Loucy (cell line): ENCODE data around the gene S1PR3.

ENCODE experiments used
- H2AFZ ChIP-seq: fragments of 200-600 bp; sonication (generic); 2 replicates; pipeline ENCODE4 v1.6.0; 2016; ENCODE audit warnings: antibody characterized with exemption, mild to moderate bottlenecking, low read length, moderate library complexity
- H3F3A ChIP-seq: fragments of 200-600 bp; 2 replicates; pipeline ENCODE4 v1.6.0; 2016; ENCODE audit warnings: antibody characterized with exemption, low read depth, mild to moderate bottlenecking
- H3K27me3 ChIP-seq: fragments of 200-600 bp; sonication (generic); 2 replicates; pipeline ENCODE4 v1.6.1; 2014; ENCODE audit warnings: low read length, mild to moderate bottlenecking; ENCODE audit not compliant: insufficient read depth, poor library complexity, severe bottlenecking
- H3K36me3 ChIP-seq: fragments of 200-600 bp; sonication (generic); 2 replicates; pipeline ENCODE4 v1.6.1; 2016; ENCODE audit warnings: low read length; ENCODE audit not compliant: insufficient read depth
- H3K4me1 ChIP-seq: fragments of 200-600 bp; sonication (generic); 2 replicates; pipeline ENCODE4 v1.5.1; 2014; ENCODE audit warnings: low read length, mild to moderate bottlenecking; ENCODE audit not compliant: insufficient read depth, poor library complexity, severe bottlenecking
- H3K4me2 ChIP-seq: fragments of 200-600 bp; sonication (generic); 2 replicates; pipeline ENCODE4 v1.6.0; 2014; ENCODE audit warnings: antibody characterized with exemption, low read length, low read depth, mild to moderate bottlenecking; ENCODE audit not compliant: poor library complexity, severe bottlenecking
- H3K4me3 ChIP-seq: fragments of 200-600 bp; sonication (generic); 2 replicates; pipeline ENCODE4 v1.5.1; 2014; ENCODE audit warnings: low read length, mild to moderate bottlenecking, mixed read lengths; ENCODE audit not compliant: poor library complexity, severe bottlenecking
- H3K79me2 ChIP-seq: fragments of 200-600 bp; sonication (generic); 2 replicates; pipeline ENCODE4 v1.6.1; 2014; ENCODE audit warnings: low read length; ENCODE audit not compliant: insufficient read depth
- H3K9ac ChIP-seq: fragments of 200-600 bp; sonication (generic); 2 replicates; pipeline ENCODE4 v1.6.0; 2014; ENCODE audit warnings: mild to moderate bottlenecking, low read depth, low read length, moderate library complexity; ENCODE audit not compliant: poor library complexity, severe bottlenecking
- H3K9me2 ChIP-seq: fragments of 200-600 bp; sonication (generic); replicated peaks from 2 replicates; pipeline ENCODE4 v1.6.1; 2016; ENCODE audit warnings: low read depth, low read length, mixed read lengths
- H3K9me3 ChIP-seq: fragments of 200-600 bp; sonication (generic); 2 replicates; pipeline ENCODE4 v1.6.1; 2014; ENCODE audit warnings: mild to moderate bottlenecking, antibody characterized with exemption, low read length, low read depth; ENCODE audit not compliant: insufficient read depth
- H4K20me1 ChIP-seq: fragments of 200-600 bp; sonication (generic); 2 replicates; pipeline ENCODE4 v1.6.0; 2014; ENCODE audit warnings: antibody characterized with exemption, low read length, mild to moderate bottlenecking; ENCODE audit not compliant: insufficient read depth, poor library complexity, severe bottlenecking
- EZH2phosphoT487 ChIP-seq: fragments of 200-600 bp; IDR thresholded peaks from 2 replicates; pipeline ENCODE4 v1.6.1; 2018; ENCODE audit warnings: antibody characterized with exemption, mild to moderate bottlenecking, moderate library complexity, borderline replicate concordance
- TF ChIP-seq, protein P1 (sequence below): fragments of 200-600 bp; sonication (generic); conservative IDR thresholded peaks from 2 replicates; pipeline ENCODE4 v1.5.1; 2014; ENCODE audit warnings: mild to moderate bottlenecking, antibody characterized with exemption, low read length

The S1PR3 gene

DNA sequence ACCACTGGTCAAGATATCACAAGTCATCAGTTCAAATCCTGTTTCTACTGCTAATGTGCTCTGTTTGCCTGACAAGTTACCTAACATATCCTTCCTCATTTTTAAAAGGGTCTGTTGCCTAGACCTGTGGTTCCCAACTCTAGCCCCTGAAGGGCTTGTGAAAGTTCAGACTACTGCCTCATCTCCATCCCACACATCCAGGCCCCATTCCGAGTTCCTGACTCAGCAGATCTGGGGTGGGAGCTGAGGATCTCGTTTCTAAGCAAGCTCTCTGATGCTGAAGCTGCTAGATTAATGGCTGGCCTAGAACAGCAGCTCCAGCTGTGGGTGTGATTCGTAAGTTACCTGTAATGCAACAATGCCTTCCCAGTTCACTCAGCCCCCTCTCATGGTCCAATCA lies 32.5 kb downstream of the S1PR3 start:
- no peak for TF ChIP-seq EZH2phosphoT487
- TF ChIP-seq, protein P1, sequence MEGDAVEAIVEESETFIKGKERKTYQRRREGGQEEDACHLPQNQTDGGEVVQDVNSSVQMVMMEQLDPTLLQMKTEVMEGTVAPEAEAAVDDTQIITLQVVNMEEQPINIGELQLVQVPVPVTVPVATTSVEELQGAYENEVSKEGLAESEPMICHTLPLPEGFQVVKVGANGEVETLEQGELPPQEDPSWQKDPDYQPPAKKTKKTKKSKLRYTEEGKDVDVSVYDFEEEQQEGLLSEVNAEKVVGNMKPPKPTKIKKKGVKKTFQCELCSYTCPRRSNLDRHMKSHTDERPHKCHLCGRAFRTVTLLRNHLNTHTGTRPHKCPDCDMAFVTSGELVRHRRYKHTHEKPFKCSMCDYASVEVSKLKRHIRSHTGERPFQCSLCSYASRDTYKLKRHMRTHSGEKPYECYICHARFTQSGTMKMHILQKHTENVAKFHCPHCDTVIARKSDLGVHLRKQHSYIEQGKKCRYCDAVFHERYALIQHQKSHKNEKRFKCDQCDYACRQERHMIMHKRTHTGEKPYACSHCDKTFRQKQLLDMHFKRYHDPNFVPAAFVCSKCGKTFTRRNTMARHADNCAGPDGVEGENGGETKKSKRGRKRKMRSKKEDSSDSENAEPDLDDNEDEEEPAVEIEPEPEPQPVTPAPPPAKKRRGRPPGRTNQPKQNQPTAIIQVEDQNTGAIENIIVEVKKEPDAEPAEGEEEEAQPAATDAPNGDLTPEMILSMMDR = no peak

DNA sequence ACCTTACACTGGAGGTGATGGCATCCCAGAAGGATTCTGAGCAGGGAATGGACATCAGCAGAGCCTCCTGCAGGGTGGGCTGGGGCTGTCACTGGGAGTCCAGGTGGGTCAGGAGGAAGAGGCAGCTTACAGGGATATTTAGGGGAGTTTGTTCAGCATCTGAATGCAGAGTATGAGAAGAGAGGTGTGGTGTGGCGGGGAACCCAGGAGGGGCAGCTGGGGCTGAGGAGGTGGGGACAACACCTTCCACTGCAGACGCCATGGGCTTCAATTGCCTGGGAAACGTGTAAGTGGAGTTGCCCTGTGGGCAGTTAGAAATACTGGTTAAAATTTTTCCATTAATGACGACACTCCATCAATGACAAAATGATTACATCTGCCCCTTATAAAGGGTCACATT lies 33.5 kb downstream of the S1PR3 start:
- H3K4me1 ChIP-seq = no peaks in the 10 kb centered on the region
- no peaks in the 10 kb centered on the region for H3K79me2 ChIP-seq
- TF ChIP-seq, protein P1 = no peak
- no peak for TF ChIP-seq EZH2phosphoT487

More for the DNA sequence above, 32.5 kb downstream of the S1PR3 start:
- Histone ChIP-seq H3K9ac (no peak overlapping the region), H3K9me2 (no peaks in the 10 kb centered on the region), H3K27me3 (no peaks in the 10 kb centered on the region), H3F3A (no peaks in the 10 kb centered on the region), H3K36me3 (no peaks in the 10 kb centered on the region), H3K4me1 (no peaks in the 10 kb centered on the region), H3K79me2 (no peaks in the 10 kb centered on the region), H2AFZ (no peak overlapping the region), H3K4me2 (no peak overlapping the region), H4K20me1 (no peaks in the 10 kb centered on the region), H3K4me3 (no peak overlapping the region), H3K9me3 (no peaks in the 10 kb centered on the region)

DNA sequence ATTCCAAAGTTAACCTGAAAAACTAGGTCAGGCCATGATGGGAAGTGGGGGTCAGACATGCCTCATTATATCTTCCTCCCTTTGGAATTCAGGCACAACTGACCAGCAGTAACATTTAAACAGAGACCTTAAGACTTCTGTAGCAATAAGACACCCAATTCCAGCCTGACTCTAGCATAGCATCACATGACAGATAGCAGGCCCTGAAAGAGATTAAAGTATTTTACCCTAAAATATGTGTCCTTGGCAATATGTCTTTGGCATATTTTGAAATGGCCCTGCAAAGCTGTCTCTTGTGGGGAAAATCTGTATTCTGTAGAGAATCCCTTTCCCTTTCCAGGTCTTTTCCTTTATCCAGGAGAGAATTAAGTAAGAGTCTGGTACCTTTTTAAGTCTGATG lies 34.3 kb downstream of the S1PR3 start:
- H3K9ac ChIP-seq = no peak overlapping the region
- peaks cover 10% of the 10 kb centered on the region; the same call in 1 of the 2 replicates for H3K9me3 ChIP-seq

More for the DNA sequence above, 33.5 kb downstream of the S1PR3 start:
- no peak overlapping the region for H3K9ac ChIP-seq
- H3K9me3 ChIP-seq = peaks cover 4% of the 10 kb centered on the region; the same call in 1 of the 2 replicates
- H4K20me1 ChIP-seq = no peaks in the 10 kb centered on the region
- no peaks in the 10 kb centered on the region for H3K27me3 ChIP-seq
- no peak overlapping the region for H3K4me2 ChIP-seq
- no peak overlapping the region for H3K4me3 ChIP-seq
- no peak overlapping the region for H2AFZ ChIP-seq
- H3F3A ChIP-seq = no peaks in the 10 kb centered on the region
- H3K9me2 ChIP-seq = no peaks in the 10 kb centered on the region
- H3K36me3 ChIP-seq = no peaks in the 10 kb centered on the region

More for the DNA sequence above, 34.3 kb downstream of the S1PR3 start:
- Histone ChIP-seq H3K4me1 (no peaks in the 10 kb centered on the region), H3K27me3 (peaks cover 3% of the 10 kb centered on the region), H2AFZ (no peak overlapping the region), H3K4me2 (no peak overlapping the region), H3K9me2 (no peaks in the 10 kb centered on the region), H3K36me3 (no peaks in the 10 kb centered on the region), H4K20me1 (no peaks in the 10 kb centered on the region), H3K4me3 (no peak overlapping the region), H3K79me2 (no peaks in the 10 kb centered on the region), H3F3A (no peaks in the 10 kb centered on the region)
- TF ChIP-seq EZH2phosphoT487 = no peak
- TF ChIP-seq, protein P1 = no peak
